ENCODE measurements around the gene GCNT4. TPM values are rescaled to one million over a fixed set of nuclear protein-coding genes. Genes with fewer than 3 reads are reported as not detected.

Gene GCNT4
- total and polyA plus RNA-seq, 2 of the 8 experiments (the other 6 are each of a cell fraction or from before 2014, with no cell fraction given): 1.1 to 14.5 TPM

DNA sequence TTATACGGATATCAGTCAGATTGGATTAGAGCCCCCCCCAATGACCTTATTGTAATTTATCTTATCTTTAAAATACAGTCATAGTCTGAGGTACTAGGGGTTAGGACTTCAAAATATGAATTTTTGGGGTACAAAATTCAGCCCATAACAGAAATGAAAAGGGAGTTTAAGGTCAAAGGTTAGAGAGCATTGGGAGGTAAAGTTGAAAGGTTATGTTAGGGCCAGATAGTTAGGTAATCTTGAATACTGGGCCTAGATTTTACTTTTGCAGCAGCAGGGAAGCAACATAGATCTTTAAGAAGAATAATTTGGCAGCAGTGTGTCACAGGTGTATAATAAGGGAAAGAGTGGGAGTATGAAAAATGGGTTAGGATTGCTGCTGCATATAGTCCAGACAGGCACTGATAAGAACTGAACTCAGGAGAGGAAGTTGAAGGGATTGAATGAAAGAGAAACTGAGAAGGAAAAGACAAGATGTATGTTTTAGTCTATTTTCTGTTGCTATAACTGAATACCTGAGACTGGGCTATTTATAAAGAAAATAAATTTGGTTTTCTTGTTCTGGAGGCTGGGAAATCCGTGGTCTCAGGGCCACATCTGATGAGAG lies 10.7 kb upstream of the GCNT4 start:
- Histone ChIP-seq H4K8ac (ENCODE audit: extremely low read depth, insufficient read depth, low read length) (no peak overlapping the region), H3K4me3 (ENCODE audit: extremely low read depth in 1 of 4, insufficient read depth in 2 of 4, low read depth in 3 of 4, low read length in 4 of 4) (no peak overlapping the region), H2BK5ac (ENCODE audit: low read depth, low read length) (no peak overlapping the region), H4K5ac (ENCODE audit: insufficient read length, low read depth, low read length) (no peak overlapping the region), H2AFZ (ENCODE audit: low read length) (no peak overlapping the region), H3K14ac (ENCODE audit: insufficient read length) (no peak overlapping the region), H2BK20ac (ENCODE audit: low read length) (no peak overlapping the region), H2BK120ac (replicated peaks; ENCODE audit: low read depth, low read length) (no peak overlapping the region), H3K9me3 (ENCODE audit: insufficient read depth in 2 of 2, low read depth in 1 of 2, low read length in 1 of 2) (no peaks in the 10 kb centered on the region), H3K27me3 (replicated peaks in 1 of 4; ENCODE audit: control insufficient read depth in 3 of 4, extremely low read depth in 1 of 4, insufficient read depth in 3 of 4, low read length in 3 of 4) (no peaks in the 10 kb centered on the region), H3K79me1 (ENCODE audit: low read depth, low read length) (no peaks in the 10 kb centered on the region), H3K56ac (replicated peaks; ENCODE audit: insufficient read length, low read depth, low read length) (no peak overlapping the region), H3K79me2 (ENCODE audit: control insufficient read depth in 1 of 2, insufficient read depth in 2 of 2, low read length in 2 of 2) (no peaks in the 10 kb centered on the region), H3K36me3 (ENCODE audit: control insufficient read depth in 2 of 4, insufficient read depth in 4 of 4, low read length in 3 of 4) (no peaks in the 10 kb centered on the region), H3K4ac (replicated peaks; ENCODE audit: insufficient read length, low read depth, low read length) (no peak overlapping the region), H2BK15ac (ENCODE audit: low read length) (no peak overlapping the region), H3K4me2 (ENCODE audit: insufficient read depth in 1 of 2, low read depth in 2 of 2, low read length in 2 of 2) (no peak overlapping the region), H2BK12ac (ENCODE audit: low read depth, low read length) (no peak overlapping the region), H3K23ac (ENCODE audit: insufficient read length) (no peak overlapping the region), H4K20me1 (replicated peaks in 1 of 2; ENCODE audit: control insufficient read depth in 1 of 2, insufficient read depth in 2 of 2, low read length in 2 of 2) (no peaks in the 10 kb centered on the region), H4K91ac (replicated peaks; ENCODE audit: insufficient read length, low read length) (no peak overlapping the region), H3K9ac (replicated peaks in 1 of 4; ENCODE audit: extremely low read depth in 1 of 4, low read depth in 3 of 4, low read length in 3 of 4) (no peak overlapping the region), H3K4me1 (replicated peaks in 1 of 4; ENCODE audit: control insufficient read depth in 3 of 4, insufficient read depth in 4 of 4, low read length in 3 of 4) (no peaks in the 10 kb centered on the region), H3K23me2 (ENCODE audit: low read depth, low read length) (no peaks in the 10 kb centered on the region), H2AK5ac (ENCODE audit: low read depth, low read length) (no peak overlapping the region), H3K18ac (ENCODE audit: extremely low read depth, low read length) (no peak overlapping the region), H3K27ac (ENCODE audit: low read depth, low read length) (no peak overlapping the region)
- POLR2A ChIA-PET (ENCODE audit: partially characterized antibody): interaction anchor here (1.5 kb wide), 1 partner anchor 9 kb away, joined by 3 read pairs; no protein-coding TSS in a partner anchor
- CTCF ChIA-PET (ENCODE audit: partially characterized antibody): interaction anchor here (0.9 to 1.5 kb wide), 2 partner anchors 13 to 56 kb away, joined by 3 to 8 read pairs; no protein-coding TSS in a partner anchor
- DNase-seq (ENCODE audit: low read depth in 1 of 2, low spot score in 2 of 2): no peak
- no peak for TF ChIP-seq SP1 (IDR thresholded peaks at IDR 0.05; ENCODE audit: low read depth, low read length)
- WGBS, 2 experiments (ENCODE audit: extremely low coverage in 1 of 2, insufficient coverage in 1 of 2, insufficient read length in 1 of 2, insufficient replicate concordance in 2 of 2, low coverage in 1 of 2, low lambda C conversion rate in 2 of 2, missing lambda C conversion rate in 1 of 2): 90% methylated on average over 2 of the region's 2 CpGs; no CpG with 5 or more reads in 1 of the 2 experiments
- FAIRE-seq: no peak
